ENCODE data around the gene RNF149.
"Not testable (repeated sequence)": the region's sequence is repeated elsewhere in the genome, so short reads cannot be mapped to it uniquely, and the experiment has no call there.

The RNF149 gene

DNA sequence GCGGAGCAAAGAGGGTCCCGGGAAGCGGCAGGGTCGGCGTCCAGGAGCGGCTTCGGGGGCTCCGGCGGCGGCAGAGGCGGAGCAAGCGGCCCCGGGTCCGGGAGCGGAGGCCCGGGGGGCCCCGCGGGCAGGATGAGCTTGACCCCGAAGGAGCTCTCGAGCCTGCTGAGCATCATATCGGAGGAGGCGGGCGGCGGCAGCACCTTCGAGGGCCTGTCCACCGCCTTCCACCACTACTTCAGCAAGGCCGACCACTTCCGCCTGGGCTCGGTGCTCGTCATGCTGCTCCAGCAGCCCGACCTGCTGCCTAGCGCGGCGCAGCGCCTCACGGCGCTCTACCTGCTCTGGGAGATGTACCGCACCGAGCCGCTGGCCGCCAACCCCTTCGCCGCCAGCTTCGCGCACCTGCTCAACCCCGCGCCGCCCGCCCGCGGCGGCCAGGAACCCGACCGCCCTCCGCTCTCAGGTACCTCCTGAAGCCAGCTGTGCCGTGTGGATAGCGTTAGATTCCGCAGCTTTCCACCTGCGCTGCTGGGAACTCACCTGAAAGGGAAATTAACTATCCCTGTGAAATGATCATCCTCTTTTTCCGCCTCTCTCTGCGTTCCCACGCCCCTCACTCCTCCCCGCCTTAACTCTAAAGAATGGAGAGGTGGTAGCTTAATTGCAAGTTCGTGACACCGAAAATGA lies 55.3 kb downstream of the RNF149 start:
- DNase-seq = no peak

- peak; percentile 99 for DNase-seq
These were observed 56.0 kb downstream of the RNF149 start, which contains the start of gene CNOT11 for GRCh38 chr2:101252408-101253012. TSS of gene CNOT11 (plus strand) at chr2:101252886. CDS start at chr2:101252965, 79 bp downstream.

DNA sequence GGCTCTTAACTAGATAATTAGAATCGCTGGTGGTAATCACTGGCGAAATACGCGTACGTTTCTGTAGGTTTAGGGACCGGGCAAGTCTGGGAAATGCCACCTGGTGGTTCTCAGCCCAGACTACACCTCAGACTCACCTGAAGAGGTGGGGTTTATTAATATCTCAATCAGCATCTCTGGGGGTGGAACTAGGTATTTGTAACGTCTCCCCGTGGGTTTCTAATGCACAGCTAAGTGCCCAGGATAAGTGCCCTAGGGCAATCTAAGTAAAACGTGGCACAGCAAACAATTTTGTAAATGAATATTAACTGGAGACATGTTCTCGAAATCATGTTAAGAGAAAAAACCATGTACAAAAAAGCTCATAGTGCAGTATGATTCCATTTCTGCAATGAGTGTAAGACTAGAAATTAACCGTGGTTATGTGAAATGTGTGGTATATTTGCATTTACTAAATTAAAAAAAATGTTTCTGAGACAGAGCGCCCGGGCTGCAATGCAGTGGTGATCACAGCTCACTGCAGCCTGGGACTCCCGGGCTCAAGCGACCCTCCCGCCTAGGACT lies 56.6 kb downstream of the RNF149 start:
- no peak for DNase-seq

DNA sequence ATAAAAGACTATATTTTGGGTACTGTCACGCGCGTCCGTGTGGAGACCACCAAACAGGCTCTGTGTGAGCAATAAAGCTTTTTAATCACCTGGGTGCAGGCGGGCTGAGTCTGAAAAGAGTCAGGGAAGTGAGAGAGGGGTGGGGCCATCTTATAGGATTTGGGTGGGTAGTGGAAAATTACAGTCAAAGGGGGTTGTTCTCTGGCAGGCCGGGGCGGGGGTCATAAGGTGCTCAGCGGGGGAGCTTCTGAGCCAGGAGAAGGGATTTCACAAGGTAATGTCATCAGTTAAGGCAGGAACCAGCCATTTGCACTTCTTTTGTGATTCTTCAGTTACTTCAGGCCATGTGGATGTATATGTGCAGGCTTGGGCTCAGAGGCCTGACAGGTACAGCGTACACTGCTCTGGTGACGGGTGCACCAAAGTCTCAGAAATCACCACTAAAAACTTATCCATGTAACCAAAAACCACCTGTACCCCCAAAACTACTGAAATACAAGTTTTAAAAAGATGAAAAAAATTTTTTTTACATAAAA lies 57.2 kb downstream of the RNF149 start:
- DNase-seq = not testable (repeated sequence)

GRCh38 chr2:101249826-101250225 lies 58.7 kb downstream of the RNF149 start:
- DNase-seq = no peak

DNA sequence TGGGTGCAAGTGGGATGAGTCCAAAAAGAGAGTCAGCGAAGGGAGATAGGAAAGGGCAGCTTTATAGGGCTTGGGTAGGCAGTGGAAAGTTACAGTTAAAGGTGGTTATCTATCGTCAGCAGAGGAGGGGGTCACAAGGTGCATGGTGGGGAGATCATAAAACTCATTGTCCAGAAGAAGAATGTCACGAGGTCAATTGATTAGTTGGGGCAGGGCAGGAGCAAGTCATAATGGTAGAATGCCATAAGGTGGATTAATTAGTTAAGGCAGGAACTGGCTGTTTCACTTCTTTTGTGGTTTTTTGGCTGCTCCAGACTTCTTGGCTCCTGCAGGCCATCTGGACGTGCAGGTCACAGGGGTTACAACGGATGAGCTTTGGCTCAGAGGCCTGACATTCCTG lies 59.7 kb downstream of the RNF149 start:
- not testable (repeated sequence) for DNase-seq

GRCh38 chr2:101245468-101245867 lies 63.0 kb downstream of the RNF149 start:
- not testable (repeated sequence) for DNase-seq

DNA sequence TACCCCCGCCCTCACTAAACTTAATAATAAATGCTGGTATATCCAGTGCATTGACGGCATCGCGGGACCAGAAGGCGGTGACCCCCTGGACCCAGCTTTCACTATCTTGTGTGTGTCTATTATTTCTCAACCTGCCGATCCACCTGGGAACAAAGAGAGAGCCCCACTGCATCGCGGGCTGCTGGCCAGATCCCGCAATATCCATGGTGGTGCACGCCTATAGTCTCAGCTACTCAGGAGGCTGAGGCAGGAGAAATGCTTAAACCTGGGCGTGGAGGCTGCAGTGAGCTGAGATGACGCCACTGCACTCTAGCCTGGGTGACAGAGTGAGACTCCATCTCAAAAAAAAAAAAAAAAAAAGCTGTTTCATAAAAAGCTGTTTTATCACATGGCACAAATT lies 63.6 kb downstream of the RNF149 start:
- DNase-seq = not testable (repeated sequence)

- not testable (repeated sequence) for DNase-seq
These were observed 64.1 kb downstream of the RNF149 start for GRCh38 chr2:101244373-101244772.

- DNase-seq = no peak
These were observed 67.3 kb downstream of the RNF149 start for GRCh38 chr2:101241158-101241557.

GRCh38 chr2:101240694-101241093 lies 67.8 kb downstream of the RNF149 start:
- DNase-seq = not testable (repeated sequence)

GRCh38 chr2:101239760-101240118 lies 68.8 kb downstream of the RNF149 start:
- not testable (repeated sequence) for DNase-seq

DNA sequence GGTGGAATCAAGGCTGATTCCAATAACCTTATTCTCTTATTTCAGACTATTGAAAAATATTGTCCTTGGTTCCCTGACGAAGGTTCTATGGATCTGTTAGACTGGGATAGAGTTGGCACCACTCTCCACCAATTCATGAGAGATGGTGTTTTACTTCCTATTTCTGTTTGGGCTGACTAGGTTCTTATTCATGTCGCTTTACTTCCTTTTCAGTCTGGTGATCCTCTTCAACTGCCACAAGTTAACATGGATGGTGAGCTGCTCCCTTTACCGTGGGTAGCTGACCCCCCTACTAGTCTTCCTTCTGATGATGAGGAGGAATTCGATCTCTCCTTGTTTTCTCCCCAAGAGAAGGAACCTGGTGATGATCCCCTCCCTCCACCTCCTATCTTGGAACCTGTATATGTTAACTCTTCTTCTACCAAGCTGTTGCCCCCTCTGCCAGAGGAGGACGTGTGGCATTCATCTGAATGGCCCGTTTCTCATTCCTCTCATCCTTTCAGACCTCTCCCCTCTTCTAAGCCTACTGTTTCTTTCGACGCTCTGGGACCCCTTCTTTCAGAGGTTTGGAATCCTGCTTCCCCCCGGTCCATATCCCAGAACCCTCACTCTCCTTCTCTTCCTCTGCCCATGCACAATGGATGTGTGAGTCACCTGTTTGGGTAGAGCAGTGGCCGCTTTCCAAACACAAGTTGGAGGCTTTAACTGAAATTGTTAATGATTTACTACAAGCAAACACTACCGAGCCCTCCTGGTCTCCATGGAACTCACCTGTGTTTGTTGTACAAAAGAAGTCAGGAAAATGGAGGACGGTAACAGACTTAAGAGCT lies 69.4 kb downstream of the RNF149 start:
- DNase-seq = no peak

- DNase-seq = not testable (repeated sequence)
These were observed 70.6 kb downstream of the RNF149 start for GRCh38 chr2:101237944-101238343.

- not testable (repeated sequence) for DNase-seq
These were observed 72.5 kb downstream of the RNF149 start for GRCh38 chr2:101235956-101236355.

DNA sequence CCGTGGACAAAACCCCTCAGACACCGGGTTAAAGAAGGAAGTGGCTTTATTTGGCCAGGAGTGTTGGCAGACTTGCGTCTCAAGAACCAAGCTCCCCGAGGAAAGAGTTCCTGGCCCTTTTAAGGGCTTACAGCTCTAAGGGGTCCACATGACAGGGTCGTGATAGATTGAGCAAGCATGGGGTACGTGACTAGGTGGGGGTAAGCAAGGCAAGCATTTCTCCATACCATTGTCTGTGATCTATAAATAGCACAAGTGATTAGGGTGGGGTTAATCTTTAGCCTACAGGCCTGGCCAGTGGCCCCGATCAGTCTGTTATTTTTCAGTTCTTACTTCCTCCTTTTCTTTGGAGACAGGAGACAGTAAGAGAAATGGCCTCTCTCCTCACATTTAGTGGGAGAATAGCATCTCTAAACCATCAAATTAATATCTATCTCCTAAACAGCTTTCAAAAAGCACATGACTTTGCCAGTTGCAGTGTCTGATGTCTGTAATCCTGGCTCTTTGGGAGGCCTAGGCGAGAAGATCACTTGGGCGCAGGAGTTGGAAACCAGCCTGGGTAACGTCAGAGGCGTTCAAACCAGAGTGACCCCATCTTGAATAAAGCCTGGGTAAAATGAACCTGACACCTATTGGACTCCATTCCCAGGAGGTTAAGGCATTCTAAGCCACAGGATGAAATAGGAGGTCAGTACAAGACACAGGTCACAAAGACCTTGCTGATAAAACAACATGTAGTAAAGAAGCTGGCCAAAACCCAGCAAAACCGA lies 74.1 kb downstream of the RNF149 start:
- no peak for DNase-seq

- no peak for DNase-seq
These were observed 75.7 kb downstream of the RNF149 start for GRCh38 chr2:101232770-101233169.

- no peak for DNase-seq
These were observed 76.4 kb downstream of the RNF149 start for GRCh38 chr2:101231937-101232730.

DNA sequence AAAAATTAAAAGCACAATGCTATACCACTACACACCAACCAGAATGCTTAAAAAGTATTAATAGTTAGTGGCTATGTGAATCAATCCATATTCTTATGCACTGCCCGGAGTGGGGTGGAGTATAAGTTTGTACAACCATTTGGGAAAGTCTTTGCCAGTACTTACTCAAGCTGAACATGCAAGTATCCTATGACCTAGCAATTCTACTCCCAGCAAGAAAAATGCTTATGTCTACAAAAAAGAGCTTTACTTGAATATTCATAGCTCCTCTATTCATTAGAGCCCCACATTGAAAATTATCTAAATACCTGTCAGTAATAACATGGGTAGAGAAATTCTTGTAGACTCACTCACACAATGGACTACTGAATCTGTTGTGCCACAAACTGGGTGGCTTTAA lies 77.3 kb downstream of the RNF149 start:
- DNase-seq = no peak

DNA sequence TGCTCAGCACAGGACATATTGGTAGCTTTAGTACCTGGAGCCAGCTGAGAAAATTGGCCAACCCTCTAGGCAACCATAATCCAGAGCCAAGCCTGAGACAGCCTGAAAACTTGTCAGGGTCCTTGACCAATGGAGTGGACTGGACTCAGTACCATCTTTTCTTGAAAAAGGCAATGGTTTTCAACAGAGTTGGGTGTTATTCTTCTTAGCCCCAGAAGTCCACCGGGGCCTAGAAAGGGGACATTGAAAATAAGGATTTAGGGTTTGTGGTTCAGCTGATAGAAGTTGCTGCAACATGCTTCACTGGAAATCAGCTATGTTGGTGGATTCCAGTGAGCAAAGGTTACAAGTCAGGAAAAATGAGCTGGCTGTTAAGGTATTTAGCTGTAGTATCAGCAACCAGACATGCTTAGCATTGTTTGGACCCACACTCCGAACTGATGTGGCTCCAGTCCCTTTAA lies 77.9 kb downstream of the RNF149 start:
- no peak for DNase-seq
